Measurements from ENCODE around the gene HOXA3. TPM values are rescaled to one million over a fixed set of nuclear protein-coding genes. Genes with fewer than 3 reads are reported as not detected.

The HOXA3 gene
- total RNA-seq, 1 donor from 2014 or later = 0.72 TPM

GRCh38 chr7:27112955-27113949 is 39.1 kb downstream of the HOXA3 start:
- ATAC-seq (no peak), DNase-seq (no peak)
- intact Hi-C loops (cut with micrococcal nuclease) = no loop called here

DNA sequence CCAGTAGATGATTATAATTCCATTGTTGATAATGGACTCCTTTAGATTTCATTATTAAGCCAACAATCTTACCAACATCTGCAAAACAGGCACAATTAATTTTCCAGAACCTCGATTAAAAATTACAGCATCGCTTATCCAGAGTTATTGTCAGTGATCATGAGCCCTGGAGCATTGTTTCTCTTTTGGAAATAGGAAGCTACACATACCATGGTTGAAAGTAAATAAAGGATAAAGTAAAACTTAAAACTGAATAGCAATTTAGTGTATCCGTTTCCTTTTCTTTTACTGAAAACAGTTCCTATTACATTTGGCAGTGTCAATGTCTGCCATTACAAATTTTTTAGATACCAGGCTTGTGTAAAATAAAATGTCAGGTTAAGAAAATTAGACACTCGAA is 40.0 kb downstream of the HOXA3 start:
- no peak for ATAC-seq
- intact Hi-C loops (cut with micrococcal nuclease) = no loop called here
- no peak for DNase-seq

GRCh38 chr7:27111751-27112277 is 40.6 kb downstream of the HOXA3 start:
- ATAC-seq (no peak), DNase-seq (no peak)
- intact Hi-C loops (cut with micrococcal nuclease) = no loop called here

GRCh38 chr7:27111042-27111750 is 41.2 kb downstream of the HOXA3 start:
- DNase-seq (no peak), ATAC-seq (no peak)
- intact Hi-C loops (cut with micrococcal nuclease) = no loop called here

DNA sequence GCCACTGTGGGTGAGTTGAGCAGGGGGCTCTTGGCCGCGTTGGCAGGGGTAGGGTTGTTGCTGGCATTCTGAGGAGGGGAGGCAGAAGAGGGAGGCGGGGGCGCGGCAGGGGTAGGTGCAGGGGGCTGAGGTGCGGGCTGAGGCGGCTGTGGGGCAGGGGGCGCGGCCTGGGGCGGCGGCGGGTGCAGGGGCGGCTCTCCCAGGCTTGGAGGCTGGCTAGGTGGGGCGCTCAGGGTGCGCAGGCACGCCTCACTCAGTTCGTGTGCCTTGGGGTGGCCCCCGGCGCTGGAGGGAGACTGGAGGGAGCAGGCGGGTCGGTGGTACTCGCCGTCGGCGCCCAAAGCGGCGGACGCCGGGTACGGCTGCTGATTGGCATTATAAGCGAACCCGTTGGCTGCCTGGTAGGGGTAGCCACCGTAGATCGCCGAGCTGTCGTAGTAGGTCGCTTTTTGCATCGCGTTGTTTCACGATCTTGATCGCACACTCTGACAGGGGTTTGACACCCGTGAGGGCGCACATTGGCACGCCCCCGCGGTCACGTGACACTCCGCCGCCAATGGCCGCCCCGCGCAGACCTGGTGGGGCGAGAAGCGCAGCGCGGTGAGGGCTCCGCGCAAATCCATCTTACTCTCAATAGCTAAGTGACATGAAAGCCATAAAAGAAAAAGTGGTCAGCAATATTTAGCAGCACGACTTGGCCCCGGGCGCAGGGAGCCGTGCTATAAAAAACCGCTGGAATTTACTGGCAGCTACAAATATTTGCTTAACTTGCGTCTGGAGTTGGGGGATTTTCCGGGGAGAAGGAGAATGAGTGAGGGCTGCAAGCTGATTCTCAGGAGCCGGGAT is 42.0 kb downstream of the HOXA3 start:
- ATAC-seq (no peak), DNase-seq (no peak)
- intact Hi-C loops (cut with micrococcal nuclease) = no loop called here

- ATAC-seq = no peak
- intact Hi-C loops (cut with micrococcal nuclease) = no loop called here
- DNase-seq = no peak
Measured at GRCh38 chr7:27109466-27110185, 42.8 kb downstream of the HOXA3 start.

DNA sequence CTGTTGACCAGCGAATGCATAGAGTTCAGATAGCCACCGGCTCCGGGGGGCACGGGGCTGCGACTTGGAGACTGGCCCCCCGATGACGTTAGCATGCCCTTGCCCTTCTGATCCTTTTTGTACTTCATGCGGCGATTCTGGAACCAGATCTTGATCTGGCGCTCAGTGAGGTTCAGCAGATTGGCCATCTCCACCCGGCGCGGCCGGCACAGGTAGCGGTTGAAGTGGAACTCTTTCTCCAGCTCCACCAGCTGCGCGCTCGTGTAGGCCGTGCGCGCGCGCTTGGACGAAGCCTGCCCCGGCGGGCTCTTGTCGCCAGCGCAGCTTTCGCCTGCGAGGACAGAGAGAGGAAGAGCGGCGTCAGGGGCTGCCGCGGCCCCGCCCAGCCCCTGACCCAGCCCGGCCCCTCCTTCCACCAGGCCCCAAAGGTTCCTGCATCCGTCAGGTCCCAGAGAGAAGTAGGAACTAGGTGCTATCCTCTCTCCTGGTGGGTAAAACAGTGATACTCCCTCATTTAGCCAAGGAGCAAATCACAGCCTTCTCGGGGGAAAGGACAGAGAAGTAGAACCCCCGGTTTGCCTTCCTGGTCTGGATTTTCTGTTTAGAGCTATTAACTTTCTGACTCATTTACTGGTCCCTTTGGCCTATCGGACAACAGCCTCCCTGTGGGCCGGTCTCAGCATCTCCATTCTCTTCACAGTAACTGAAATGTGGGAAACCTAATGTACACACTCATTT is 43.8 kb downstream of the HOXA3 start:
- intact Hi-C loops (cut with micrococcal nuclease) = no loop called here
- DNase-seq (no peak), ATAC-seq (peak; percentile 30)

GRCh38 chr7:27107391-27108381 is 44.7 kb downstream of the HOXA3 start:
- no peak for ATAC-seq
- intact Hi-C loops (cut with micrococcal nuclease) = no loop called here
- DNase-seq = no peak

DNA sequence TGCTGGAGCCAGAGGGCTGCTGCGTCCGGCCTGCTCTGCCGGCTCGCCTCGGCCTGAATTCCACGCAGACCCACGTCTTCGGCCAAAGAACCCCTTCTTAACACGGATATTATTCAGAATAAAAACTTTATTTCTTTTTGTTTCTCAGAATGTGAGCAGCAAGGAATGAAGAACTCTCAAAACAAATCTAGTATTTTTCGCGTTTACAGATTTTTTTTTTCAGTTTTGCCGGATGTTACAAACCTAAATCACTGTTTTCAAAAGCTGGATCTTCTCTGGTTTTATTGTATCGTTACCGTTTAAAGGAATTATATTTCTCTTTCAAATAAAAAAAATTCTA is 45.5 kb downstream of the HOXA3 start:
- intact Hi-C loops (cut with micrococcal nuclease) = no loop called here
- no peak for ATAC-seq
- DNase-seq = no peak

DNA sequence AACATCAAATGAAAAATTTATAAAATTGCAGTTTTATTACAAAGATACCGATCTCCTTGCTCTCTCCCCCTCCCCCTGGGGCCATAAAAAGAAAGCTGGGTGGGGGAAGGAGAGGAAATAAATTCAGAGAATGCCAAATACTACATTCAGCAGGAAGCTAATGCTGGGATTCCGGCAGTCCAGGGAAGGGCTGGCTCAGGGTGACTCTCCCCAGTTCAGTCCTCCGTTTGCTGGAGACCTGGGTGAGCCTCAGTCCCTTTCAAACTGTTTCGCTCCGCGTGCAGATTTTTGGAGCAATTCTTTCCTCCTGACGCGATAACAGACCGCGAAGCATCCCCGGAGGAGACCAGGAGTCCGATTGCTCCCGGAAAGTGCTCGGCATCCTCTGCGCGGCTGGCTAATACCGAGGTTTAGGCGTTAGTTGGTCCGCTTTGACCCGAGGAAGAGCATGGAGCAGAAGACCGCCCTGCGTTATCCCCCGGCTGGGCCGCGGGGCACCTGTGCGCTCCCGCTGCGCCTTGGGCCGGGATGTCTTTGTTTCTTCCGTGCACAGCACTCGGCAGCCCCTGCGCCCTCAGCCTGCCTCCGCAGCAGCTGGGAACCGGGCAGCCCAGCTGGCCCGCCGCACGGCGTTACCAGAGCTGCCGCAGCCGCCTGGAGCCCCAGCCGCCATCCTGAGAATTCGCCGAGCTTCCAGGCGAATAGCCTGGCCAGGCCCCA is 46.0 kb downstream of the HOXA3 start:
- DNase-seq (no peak), ATAC-seq (no peak)
- intact Hi-C loops (cut with micrococcal nuclease) = no loop called here

- DNase-seq = no peak
- intact Hi-C loops (cut with micrococcal nuclease) = no loop called here
- ATAC-seq = no peak
Measured at GRCh38 chr7:27105301-27106031, 46.9 kb downstream of the HOXA3 start.

- DNase-seq (no peak), ATAC-seq (no peak)
- intact Hi-C loops (cut with micrococcal nuclease) = no loop called here
Measured at GRCh38 chr7:27104341-27105058, 47.9 kb downstream of the HOXA3 start.

- intact Hi-C loops (cut with micrococcal nuclease) = no loop called here
- DNase-seq (no peak), ATAC-seq (no peak)
Measured at GRCh38 chr7:27103489-27104226, 48.7 kb downstream of the HOXA3 start.
